Neural progenitor cell (in vitro differentiated cells): ENCODE results near the gene ASXL2. TPM values are rescaled to one million over a fixed set of nuclear protein-coding genes. Genes with fewer than 3 reads are reported as not detected.

Experiments
- DNase-seq: peaks from one replicate; pipeline ENCODE4 v3.0.0-alpha.2; 2016; ENCODE audit warnings: low spot score
- H2AFZ ChIP-seq: fragments of 200-600 bp; sonication (generic); replicated peaks from 2 replicates; pipeline ENCODE4 v1.6.1; 2016; ENCODE audit warnings: antibody characterized with exemption
- H3F3A ChIP-seq: fragments of 200-600 bp; sonication (generic); 2 replicates; pipeline ENCODE4 v1.6.1; 2016; ENCODE audit warnings: antibody characterized with exemption, low read depth
- H3K27ac ChIP-seq: fragments of 200-600 bp; sonication (generic); 2 replicates; pipeline ENCODE4 v1.5.1; 2016; ENCODE audit warnings: mild to moderate bottlenecking
- H3K27me3 ChIP-seq: fragments of 200-600 bp; sonication (generic); 2 replicates; pipeline ENCODE4 v1.6.1; 2016; ENCODE audit warnings: mild to moderate bottlenecking, moderate library complexity
- H3K36me3 ChIP-seq: fragments of 200-600 bp; sonication (generic); 2 replicates; pipeline ENCODE4 v1.5.1; 2016
- H3K4me1 ChIP-seq: fragments of 200-600 bp; sonication (generic); 2 replicates; pipeline ENCODE4 v1.6.1; 2016; ENCODE audit warnings: mixed run types
- H3K4me2 ChIP-seq: fragments of 200-600 bp; sonication (generic); 2 replicates; pipeline ENCODE4 v1.6.1; 2016
- H3K4me3 ChIP-seq: fragments of 200-600 bp; sonication (generic); 2 replicates; pipeline ENCODE4 v1.5.1; 2016
- H3K79me2 ChIP-seq: fragments of 200-600 bp; sonication (generic); 2 replicates; pipeline ENCODE4 v1.6.1; 2016; ENCODE audit warnings: low read depth
- H3K9ac ChIP-seq: fragments of 200-600 bp; sonication (generic); 2 replicates; pipeline ENCODE4 v1.6.1; 2016
- H3K9me3 ChIP-seq: fragments of 200-600 bp; sonication (generic); 2 replicates; pipeline ENCODE4 v1.5.1; 2016; ENCODE audit warnings: low read depth
- H4K20me1 ChIP-seq: fragments of 200-600 bp; sonication (generic); 2 replicates; pipeline ENCODE4 v1.6.1; 2016; ENCODE audit warnings: low read depth
- H3K27ac Mint-ChIP-seq: 3 replicates; pipeline ENCODE4 v1.8.0; 2021; ENCODE audit warnings: mixed read lengths
- H3K27me3 Mint-ChIP-seq: 2 replicates; pipeline ENCODE4 v1.8.0; 2022; ENCODE audit warnings: low read depth, mild to moderate bottlenecking, inconsistent platforms, moderate library complexity, mixed read lengths; ENCODE audit not compliant: insufficient read depth
- H3K36me3 Mint-ChIP-seq: 3 replicates; pipeline ENCODE4 v1.8.0; 2021; ENCODE audit warnings: mixed read lengths
- H3K4me1 Mint-ChIP-seq: 3 replicates; pipeline ENCODE4 v1.8.0; 2021; ENCODE audit warnings: mixed read lengths
- H3K4me3 Mint-ChIP-seq: 3 replicates; pipeline ENCODE4 v1.8.0; 2021; ENCODE audit warnings: mild to moderate bottlenecking, moderate library complexity, mixed read lengths
- H3K9me3 Mint-ChIP-seq: 3 replicates; pipeline ENCODE4 v1.8.0; 2020; ENCODE audit warnings: mixed read lengths
- EZH2 ChIP-seq: fragments of 200-600 bp; sonication (generic); IDR thresholded peaks from 2 replicates; pipeline ENCODE4 v1.6.1; 2017; ENCODE audit warnings: antibody characterized with exemption, mild to moderate bottlenecking, moderate library complexity
- EZH2phosphoT487 ChIP-seq: fragments of 200-600 bp; sonication (generic); IDR thresholded peaks from 2 replicates; pipeline ENCODE4 v1.6.1; 2017; ENCODE audit warnings: antibody characterized with exemption
- total RNA-seq: library from RNA; depleted of rRNA; stranded (reverse); fragments of >200 nt; gene quantifications from 2 replicates; pipeline ENCODE4 v1.2.3, GENCODE V29; 2015; ENCODE audit warnings: low replicate concordance
- TF ChIP-seq, protein P1 (sequence below): fragments of 200-600 bp; sonication (generic); IDR thresholded peaks from 2 replicates; pipeline ENCODE4 v1.5.1; 2017; ENCODE audit warnings: antibody characterized with exemption, mild to moderate bottlenecking

Gene ASXL2
- total RNA-seq, 1 donor from 2014 or later: 8.7 TPM

DNA sequence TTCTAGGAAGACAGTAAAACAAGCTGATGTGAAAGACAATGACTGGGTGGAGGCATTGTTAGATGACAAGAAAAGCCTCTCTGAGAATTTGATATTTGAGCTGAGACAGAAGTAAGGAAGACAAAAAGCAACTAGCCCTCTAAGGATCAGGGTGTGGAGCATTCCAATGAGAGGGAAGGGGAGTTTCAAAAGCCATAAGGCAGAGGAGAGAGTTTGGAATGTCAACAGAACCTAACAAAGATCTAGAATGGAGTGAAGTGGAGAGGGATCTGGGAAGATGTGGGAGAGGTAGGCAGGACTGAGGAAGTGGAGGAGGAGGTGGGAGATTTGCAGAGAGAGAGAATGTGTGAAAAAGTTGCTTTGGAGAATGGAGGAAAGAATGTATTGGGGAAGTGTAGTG is 17.3 kb upstream of the ASXL2 start:
- Mint-ChIP-seq H3K4me3 (no peak overlapping the region), H3K9me3 (no peaks in the 10 kb centered on the region), H3K27ac (peak overlapping the region; percentile 2), H3K36me3 (no peaks in the 10 kb centered on the region), H3K4me1 (peaks cover 9% of the 10 kb centered on the region), H3K27me3 (peaks cover 3% of the 10 kb centered on the region)
- Histone ChIP-seq H3K27me3 (no peaks in the 10 kb centered on the region), H3K4me1 (peaks cover 5% of the 10 kb centered on the region), H3K36me3 (no peaks in the 10 kb centered on the region), H2AFZ (peak overlapping the region; percentile 88), H3K4me3 (no peak overlapping the region), H3K4me2 (peak overlapping the region; percentile 35), H3K9ac (no peak overlapping the region), H4K20me1 (no peaks in the 10 kb centered on the region), H3K9me3 (no peaks in the 10 kb centered on the region), H3F3A (no peaks in the 10 kb centered on the region), H3K27ac (no peak overlapping the region), H3K79me2 (no peaks in the 10 kb centered on the region)
- TF ChIP-seq, protein P1, sequence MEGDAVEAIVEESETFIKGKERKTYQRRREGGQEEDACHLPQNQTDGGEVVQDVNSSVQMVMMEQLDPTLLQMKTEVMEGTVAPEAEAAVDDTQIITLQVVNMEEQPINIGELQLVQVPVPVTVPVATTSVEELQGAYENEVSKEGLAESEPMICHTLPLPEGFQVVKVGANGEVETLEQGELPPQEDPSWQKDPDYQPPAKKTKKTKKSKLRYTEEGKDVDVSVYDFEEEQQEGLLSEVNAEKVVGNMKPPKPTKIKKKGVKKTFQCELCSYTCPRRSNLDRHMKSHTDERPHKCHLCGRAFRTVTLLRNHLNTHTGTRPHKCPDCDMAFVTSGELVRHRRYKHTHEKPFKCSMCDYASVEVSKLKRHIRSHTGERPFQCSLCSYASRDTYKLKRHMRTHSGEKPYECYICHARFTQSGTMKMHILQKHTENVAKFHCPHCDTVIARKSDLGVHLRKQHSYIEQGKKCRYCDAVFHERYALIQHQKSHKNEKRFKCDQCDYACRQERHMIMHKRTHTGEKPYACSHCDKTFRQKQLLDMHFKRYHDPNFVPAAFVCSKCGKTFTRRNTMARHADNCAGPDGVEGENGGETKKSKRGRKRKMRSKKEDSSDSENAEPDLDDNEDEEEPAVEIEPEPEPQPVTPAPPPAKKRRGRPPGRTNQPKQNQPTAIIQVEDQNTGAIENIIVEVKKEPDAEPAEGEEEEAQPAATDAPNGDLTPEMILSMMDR: no peak
- DNase-seq: peak; percentile 8

GRCh38 chr2:25895018-25895417 is 16.7 kb upstream of the ASXL2 start:
- Mint-ChIP-seq H3K36me3 (no peaks in the 10 kb centered on the region), H3K4me1 (peaks cover 9% of the 10 kb centered on the region), H3K4me3 (no peak overlapping the region), H3K9me3 (no peaks in the 10 kb centered on the region), H3K27me3 (peaks cover 3% of the 10 kb centered on the region), H3K27ac (no peak overlapping the region)
- H3K4me3 ChIP-seq: no peak overlapping the region
- H3F3A ChIP-seq: no peaks in the 10 kb centered on the region
- no peaks in the 10 kb centered on the region for H4K20me1 ChIP-seq
- peaks cover 5% of the 10 kb centered on the region for H3K4me1 ChIP-seq
- no peak overlapping the region for H3K27ac ChIP-seq
- no peak for TF ChIP-seq EZH2phosphoT487
- TF ChIP-seq, protein P1: no peak
- H2AFZ ChIP-seq: peak overlapping the region; percentile 88
- H3K36me3 ChIP-seq: no peaks in the 10 kb centered on the region
- H3K27me3 ChIP-seq: no peaks in the 10 kb centered on the region
- H3K79me2 ChIP-seq: no peaks in the 10 kb centered on the region
- DNase-seq: no peak
- H3K9me3 ChIP-seq: no peaks in the 10 kb centered on the region
- H3K4me2 ChIP-seq: no peak overlapping the region
- no peak overlapping the region for H3K9ac ChIP-seq

DNA sequence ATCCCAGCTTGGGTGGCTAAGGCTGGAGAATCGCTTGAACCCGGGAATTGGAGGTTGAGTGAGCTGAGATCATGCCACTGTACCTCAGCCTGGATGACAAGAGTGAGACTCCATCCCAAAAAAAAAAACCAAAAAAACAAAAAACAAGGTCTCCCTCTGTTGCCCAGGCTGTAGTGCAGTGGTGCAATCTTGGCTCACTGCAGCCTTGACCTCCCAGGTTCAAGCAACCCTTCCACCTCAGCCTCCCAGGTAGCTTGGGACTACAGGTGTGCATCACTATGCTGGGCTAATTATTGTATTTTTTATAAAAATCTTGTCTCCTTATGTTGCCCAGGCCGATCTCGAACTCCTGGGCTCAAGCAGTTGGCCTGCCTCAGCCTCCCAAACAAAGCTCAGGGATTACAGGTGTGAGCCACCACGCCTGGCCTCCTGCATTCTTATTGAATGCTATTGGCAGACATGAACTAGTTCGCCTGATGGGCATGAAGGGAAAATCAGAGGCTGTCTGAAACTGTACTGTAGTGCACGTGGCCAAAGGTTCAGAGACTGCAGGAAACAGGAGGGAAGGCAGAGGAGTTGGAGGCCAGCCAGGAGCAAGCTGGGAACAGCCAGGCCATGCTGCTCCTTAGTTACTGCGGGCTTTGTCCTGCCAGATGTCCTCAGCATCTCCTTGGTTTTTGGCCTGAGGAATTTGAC is 16.0 kb upstream of the ASXL2 start:
- H3K27me3 Mint-ChIP-seq: peaks cover 3% of the 10 kb centered on the region
- H3K27ac ChIP-seq: no peak overlapping the region
- no peaks in the 10 kb centered on the region for H3K79me2 ChIP-seq
- no peaks in the 10 kb centered on the region for H4K20me1 ChIP-seq
- H3K4me3 ChIP-seq: no peak overlapping the region
- H3K36me3 Mint-ChIP-seq: no peaks in the 10 kb centered on the region
- no peak overlapping the region for H3K27ac Mint-ChIP-seq
- peaks cover 9% of the 10 kb centered on the region for H3K4me1 Mint-ChIP-seq
- no peaks in the 10 kb centered on the region for H3F3A ChIP-seq
- H3K4me2 ChIP-seq: no peak overlapping the region
- H3K27me3 ChIP-seq: no peaks in the 10 kb centered on the region
- no peaks in the 10 kb centered on the region for H3K9me3 ChIP-seq
- no peak overlapping the region for H2AFZ ChIP-seq
- no peaks in the 10 kb centered on the region for H3K36me3 ChIP-seq
- no peak overlapping the region for H3K9ac ChIP-seq
- peaks cover 5% of the 10 kb centered on the region for H3K4me1 ChIP-seq
- H3K4me3 Mint-ChIP-seq: no peak overlapping the region
- H3K9me3 Mint-ChIP-seq: no peaks in the 10 kb centered on the region
- TF ChIP-seq, protein P1: no peak
- TF ChIP-seq EZH2phosphoT487: no peak
- TF ChIP-seq EZH2: no peak
- DNase-seq: no peak
